Neural progenitor cell (in vitro differentiated cells): ENCODE measurements around the gene GMDS.

Experiments used
- EZH2 ChIP-seq: fragments of 200-600 bp; sonication (generic); IDR thresholded peaks from 2 replicates; pipeline ENCODE4 v1.6.1; 2017; ENCODE audit warnings: antibody characterized with exemption, mild to moderate bottlenecking, moderate library complexity
- TF ChIP-seq, protein P1 (sequence below): fragments of 200-600 bp; sonication (generic); IDR thresholded peaks from 2 replicates; pipeline ENCODE4 v1.5.1; 2017; ENCODE audit warnings: antibody characterized with exemption, mild to moderate bottlenecking

DNA sequence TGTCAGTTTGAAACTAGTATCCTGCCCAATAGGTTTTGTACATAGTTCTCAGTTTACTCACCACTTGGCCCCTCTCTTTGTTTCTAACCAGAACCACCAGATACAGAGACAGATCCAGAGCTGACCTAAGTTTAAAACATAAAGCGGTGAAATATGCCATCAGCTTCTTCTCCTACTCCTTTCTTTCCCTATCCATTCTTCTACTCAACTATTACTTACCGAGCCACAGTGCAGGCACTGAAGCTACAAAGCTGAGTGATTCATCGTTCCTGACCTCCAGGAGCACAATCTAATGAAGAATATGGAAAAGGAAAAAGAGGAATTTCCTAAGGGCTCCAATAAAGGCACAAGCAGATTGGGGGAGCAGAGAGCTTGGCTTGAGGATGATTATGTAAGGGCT, 349.7 kb downstream of the GMDS start:
- TF ChIP-seq, protein P1, sequence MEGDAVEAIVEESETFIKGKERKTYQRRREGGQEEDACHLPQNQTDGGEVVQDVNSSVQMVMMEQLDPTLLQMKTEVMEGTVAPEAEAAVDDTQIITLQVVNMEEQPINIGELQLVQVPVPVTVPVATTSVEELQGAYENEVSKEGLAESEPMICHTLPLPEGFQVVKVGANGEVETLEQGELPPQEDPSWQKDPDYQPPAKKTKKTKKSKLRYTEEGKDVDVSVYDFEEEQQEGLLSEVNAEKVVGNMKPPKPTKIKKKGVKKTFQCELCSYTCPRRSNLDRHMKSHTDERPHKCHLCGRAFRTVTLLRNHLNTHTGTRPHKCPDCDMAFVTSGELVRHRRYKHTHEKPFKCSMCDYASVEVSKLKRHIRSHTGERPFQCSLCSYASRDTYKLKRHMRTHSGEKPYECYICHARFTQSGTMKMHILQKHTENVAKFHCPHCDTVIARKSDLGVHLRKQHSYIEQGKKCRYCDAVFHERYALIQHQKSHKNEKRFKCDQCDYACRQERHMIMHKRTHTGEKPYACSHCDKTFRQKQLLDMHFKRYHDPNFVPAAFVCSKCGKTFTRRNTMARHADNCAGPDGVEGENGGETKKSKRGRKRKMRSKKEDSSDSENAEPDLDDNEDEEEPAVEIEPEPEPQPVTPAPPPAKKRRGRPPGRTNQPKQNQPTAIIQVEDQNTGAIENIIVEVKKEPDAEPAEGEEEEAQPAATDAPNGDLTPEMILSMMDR: no peak
- no peak for TF ChIP-seq EZH2
